Breast epithelium (tissue), 3 donors: ENCODE measurements around the gene CYP2B6.

ENCODE experiments used
- POLR2A ChIP-seq: fragments of 450-650 bp; IDR thresholded peaks from one replicate; pipeline ENCODE4 v1.6.1; 2016; ENCODE audit warnings: antibody characterized with exemption, mild to moderate bottlenecking, moderate library complexity
- POLR2AphosphoS5 ChIP-seq, 3 donors: sonication (generic); formaldehyde crosslinking; IDR thresholded peaks; one replicate each; pipeline ENCODE4 v1.6.1; 2017; ENCODE audit warnings: antibody characterized with exemption in 3 of 3
- TF ChIP-seq, protein P1 (sequence below), 3 donors: fragments of 450-650 bp; IDR thresholded peaks; one replicate each; pipeline ENCODE4 v1.5.1; 2016 to 2017; ENCODE audit warnings: antibody characterized with exemption in 3 of 3, mild to moderate bottlenecking in 3 of 3, moderate library complexity in 3 of 3

DNA sequence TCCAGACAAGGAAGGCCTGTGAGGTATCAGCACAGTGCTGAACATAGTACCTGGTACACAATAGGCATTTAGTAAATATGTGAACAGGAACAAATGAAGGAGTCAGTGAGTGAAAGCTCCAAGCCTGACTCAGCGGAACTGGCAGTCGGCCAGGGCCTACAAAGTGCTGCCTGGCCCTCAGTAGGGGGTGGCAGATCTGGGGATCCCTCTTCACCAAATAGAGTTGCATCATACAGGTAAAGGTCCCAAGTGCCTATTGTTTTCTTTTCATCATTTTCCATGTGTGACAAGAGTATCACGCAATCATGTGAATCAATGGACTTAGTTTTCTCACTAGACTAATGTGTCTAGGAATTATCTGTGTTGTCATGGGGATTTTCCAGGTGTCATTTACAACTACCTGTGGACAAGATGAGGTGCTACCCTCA is 9.2 kb downstream of the CYP2B6 start:
- TF ChIP-seq POLR2AphosphoS5 (IDR thresholded peaks at IDR 0.05) (no peak), POLR2A (no peak)
- TF ChIP-seq, protein P1, sequence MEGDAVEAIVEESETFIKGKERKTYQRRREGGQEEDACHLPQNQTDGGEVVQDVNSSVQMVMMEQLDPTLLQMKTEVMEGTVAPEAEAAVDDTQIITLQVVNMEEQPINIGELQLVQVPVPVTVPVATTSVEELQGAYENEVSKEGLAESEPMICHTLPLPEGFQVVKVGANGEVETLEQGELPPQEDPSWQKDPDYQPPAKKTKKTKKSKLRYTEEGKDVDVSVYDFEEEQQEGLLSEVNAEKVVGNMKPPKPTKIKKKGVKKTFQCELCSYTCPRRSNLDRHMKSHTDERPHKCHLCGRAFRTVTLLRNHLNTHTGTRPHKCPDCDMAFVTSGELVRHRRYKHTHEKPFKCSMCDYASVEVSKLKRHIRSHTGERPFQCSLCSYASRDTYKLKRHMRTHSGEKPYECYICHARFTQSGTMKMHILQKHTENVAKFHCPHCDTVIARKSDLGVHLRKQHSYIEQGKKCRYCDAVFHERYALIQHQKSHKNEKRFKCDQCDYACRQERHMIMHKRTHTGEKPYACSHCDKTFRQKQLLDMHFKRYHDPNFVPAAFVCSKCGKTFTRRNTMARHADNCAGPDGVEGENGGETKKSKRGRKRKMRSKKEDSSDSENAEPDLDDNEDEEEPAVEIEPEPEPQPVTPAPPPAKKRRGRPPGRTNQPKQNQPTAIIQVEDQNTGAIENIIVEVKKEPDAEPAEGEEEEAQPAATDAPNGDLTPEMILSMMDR (IDR thresholded peaks at IDR 0.05), result no peak
